ENCODE measurements around the gene TTC39B.

Gene TTC39B

GRCh38 chr9:15206903-15207696, 99.9 kb downstream of the TTC39B start:
- H3K36me3 ChIP-seq = no peaks in the 10 kb centered on the region

GRCh38 chr9:15205632-15206420, 101.2 kb downstream of the TTC39B start:
- Histone ChIP-seq H3K9me3 (no peaks in the 10 kb centered on the region), H3K4me3 (ENCODE audit: low read depth in 1 of 2, low read length in 1 of 2) (no peak overlapping the region), H3K27ac (no peak overlapping the region), H3K27me3 (no peaks in the 10 kb centered on the region), H3K4me1 (ENCODE audit: control insufficient read depth in 1 of 2, insufficient read depth in 1 of 2, low read depth in 1 of 2, low read length in 1 of 2) (no peaks in the 10 kb centered on the region), H3K36me3 (no peaks in the 10 kb centered on the region)
- TF ChIP-seq CTCF (IDR thresholded peaks at IDR 0.05) = no peak

More at GRCh38 chr9:15206903-15207696, 99.9 kb downstream of the TTC39B start:
- H3K27me3 ChIP-seq = no peaks in the 10 kb centered on the region
- no peak for TF ChIP-seq CTCF (IDR thresholded peaks at IDR 0.05)
- H3K27ac ChIP-seq = no peak overlapping the region
- H3K9me3 ChIP-seq = no peaks in the 10 kb centered on the region
- no peaks in the 10 kb centered on the region for H3K4me1 ChIP-seq (ENCODE audit: control insufficient read depth in 1 of 2, insufficient read depth in 1 of 2, low read depth in 1 of 2, low read length in 1 of 2)
- H3K4me3 ChIP-seq (ENCODE audit: low read depth in 1 of 2, low read length in 1 of 2) = no peak overlapping the region

- no peaks in the 10 kb centered on the region for H3K36me3 ChIP-seq
These were observed 103.4 kb downstream of the TTC39B start for GRCh38 chr9:15203581-15203980.

GRCh38 chr9:15200111-15200510, 106.9 kb downstream of the TTC39B start:
- TF ChIP-seq CTCF (IDR thresholded peaks at IDR 0.05) = no peak
- H3K4me3 ChIP-seq (ENCODE audit: low read depth in 1 of 2, low read length in 1 of 2) = no peak overlapping the region
- H3K36me3 ChIP-seq = no peaks in the 10 kb centered on the region

More at GRCh38 chr9:15203581-15203980, 103.4 kb downstream of the TTC39B start:
- Histone ChIP-seq H3K27ac (no peak overlapping the region), H3K4me3 (ENCODE audit: low read depth in 1 of 2, low read length in 1 of 2) (no peak overlapping the region), H3K27me3 (no peaks in the 10 kb centered on the region), H3K9me3 (no peaks in the 10 kb centered on the region), H3K4me1 (ENCODE audit: control insufficient read depth in 1 of 2, insufficient read depth in 1 of 2, low read depth in 1 of 2, low read length in 1 of 2) (no peaks in the 10 kb centered on the region)
- TF ChIP-seq CTCF (IDR thresholded peaks at IDR 0.05) = no peak

GRCh38 chr9:15192856-15193255, 114.2 kb downstream of the TTC39B start:
- H3K9me3 ChIP-seq = no peaks in the 10 kb centered on the region
- H3K27me3 ChIP-seq = no peaks in the 10 kb centered on the region
- H3K4me3 ChIP-seq (ENCODE audit: low read depth in 1 of 2, low read length in 1 of 2) = no peak overlapping the region
- no peak for TF ChIP-seq CTCF (IDR thresholded peaks at IDR 0.05)
- no peaks in the 10 kb centered on the region for H3K4me1 ChIP-seq (ENCODE audit: control insufficient read depth in 1 of 2, insufficient read depth in 1 of 2, low read depth in 1 of 2, low read length in 1 of 2)
- H3K36me3 ChIP-seq = no peaks in the 10 kb centered on the region
- no peak overlapping the region for H3K27ac ChIP-seq

More at GRCh38 chr9:15200111-15200510, 106.9 kb downstream of the TTC39B start:
- no peaks in the 10 kb centered on the region for H3K27me3 ChIP-seq
- H3K27ac ChIP-seq = no peak overlapping the region
- H3K4me1 ChIP-seq (ENCODE audit: control insufficient read depth in 1 of 2, insufficient read depth in 1 of 2, low read depth in 1 of 2, low read length in 1 of 2) = no peaks in the 10 kb centered on the region
- no peaks in the 10 kb centered on the region for H3K9me3 ChIP-seq

All from neutrophil (primary cell).